Esophagus muscularis mucosa (tissue), 4 donors: Measurements from ENCODE around the gene HOXA11. TPM values are rescaled to one million over a fixed set of nuclear protein-coding genes. Genes with fewer than 3 reads are reported as not detected.

Experiments
- DNase-seq: peaks from one replicate; pipeline ENCODE4 v3.0.0-alpha.2; 2017; ENCODE audit errors: extremely low spot score
- H3K27ac ChIP-seq, 4 donors: fragments of 200-600 bp; sonication (generic); replicated peaks in 1 of 4; 1 replicate in 3 of 4; 2 replicates in 1 of 4; pipeline ENCODE4 v1.5.1; 2016 to 2019; ENCODE audit warnings: mild to moderate bottlenecking in 1 of 4
- H3K27me3 ChIP-seq, 4 donors: fragments of 200-600 bp; sonication (generic); one replicate each; pipeline versions ENCODE4 v1.5.1 to v1.6.0; 2016 to 2019
- H3K36me3 ChIP-seq, 4 donors: fragments of 200-600 bp; sonication (generic); one replicate each; pipeline ENCODE4 v1.5.1; 2016 to 2019
- H3K4me1 ChIP-seq, 4 donors: fragments of 200-600 bp; sonication (generic); one replicate each; pipeline ENCODE4 v1.5.1; 2016 to 2019
- H3K4me3 ChIP-seq, 4 donors: fragments of 200-600 bp; sonication (generic); 1 replicate in 2 of 4; 2 replicates in 2 of 4; pipeline ENCODE4 v1.5.1; 2016 to 2019; ENCODE audit warnings: mild to moderate bottlenecking in 4 of 4, moderate library complexity in 1 of 4
- H3K9me3 ChIP-seq, 4 donors: fragments of 200-600 bp; sonication (generic); 1 replicate in 3 of 4; 2 replicates in 1 of 4; pipeline ENCODE4 v1.5.1; 2016 to 2019
- CTCF ChIP-seq, 3 experiments: fragments of 200-600 bp in 2 of 3; fragments of 450-650 bp in 1 of 3; sonication (generic) in 2 of 3; IDR thresholded peaks; one replicate each; pipeline ENCODE4 v1.5.1; 2017 to 2019; ENCODE audit warnings: antibody characterized with exemption in 3 of 3, mild to moderate bottlenecking in 2 of 3, moderate library complexity in 1 of 3
- EP300 ChIP-seq: sonication (generic); formaldehyde crosslinking; IDR thresholded peaks from one replicate; pipeline ENCODE4 v1.6.1; 2017; ENCODE audit warnings: antibody characterized with exemption
- POLR2A ChIP-seq: fragments of 450-650 bp; IDR thresholded peaks from one replicate; pipeline ENCODE4 v1.6.1; 2017; ENCODE audit warnings: antibody characterized with exemption, moderate library complexity, mild to moderate bottlenecking, low read depth
- POLR2AphosphoS5 ChIP-seq, 2 donors: sonication (generic); formaldehyde crosslinking; IDR thresholded peaks; one replicate each; pipeline ENCODE4 v1.6.1; 2017; ENCODE audit warnings: antibody characterized with exemption in 2 of 2
- WGBS: methylation state at CpG from one replicate; pipeline ENCODE4 v1.1.5; 2018; 5-methylcytosine and 5-hydroxymethylcytosine counted together
- intact Hi-C: fragments of 100-400 bp; cut with DNase I; formaldehyde crosslinking; loops from one replicate; pipeline ENCODE4 v1.15.1; 2023
- total RNA-seq, 4 donors: library from RNA; depleted of rRNA; stranded (reverse); fragments of >200 nt; gene quantifications; one replicate each; pipeline versions ENCODE4 v1.1.0 to v1.2.1, GENCODE V29; 2016

HOXA11 gene
- total RNA-seq, 4 donors from 2014 or later = not detected

DNA sequence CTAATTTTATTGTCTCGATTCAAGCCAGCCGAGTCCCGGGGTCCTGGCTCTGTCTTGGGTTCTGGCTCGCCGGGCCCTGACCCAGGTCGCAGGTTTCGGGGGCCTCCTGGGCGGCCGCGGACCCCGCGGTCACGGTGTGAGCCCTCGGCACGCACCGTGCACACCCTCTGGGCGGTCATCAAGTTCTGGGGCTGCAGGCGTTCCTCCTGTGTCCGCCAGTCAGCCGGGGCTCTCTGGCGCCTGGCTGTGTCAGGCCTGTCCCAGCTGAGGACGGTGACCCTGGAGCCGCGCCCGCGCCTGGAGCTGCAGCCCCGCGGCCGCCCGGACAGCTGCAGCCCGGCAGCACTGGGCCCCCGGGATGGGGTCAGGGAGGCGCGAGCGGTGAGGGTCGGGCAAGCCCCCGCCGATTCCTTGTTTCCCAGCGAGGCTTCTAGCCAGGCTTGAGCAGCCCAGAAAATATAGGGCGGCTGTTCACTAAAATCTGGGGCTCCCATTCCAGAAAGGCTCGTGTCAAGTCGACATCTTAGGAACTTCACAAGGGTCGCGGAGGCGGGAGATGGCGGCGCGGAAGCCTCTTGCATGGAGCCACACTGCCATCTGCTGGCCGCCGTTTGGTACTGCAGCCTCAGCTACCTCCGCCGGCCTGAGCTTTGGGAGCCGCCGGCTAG is 24.4 kb downstream of the HOXA11 start:
- H3K4me3 ChIP-seq = peak overlapping the region; percentile 54 to 59 (median 56)
- H3K36me3 ChIP-seq = no peaks in the 10 kb centered on the region
- peaks cover 20 to 100% (median 91%) of the 10 kb centered on the region in 4 donors for H3K27me3 ChIP-seq
- TF ChIP-seq EP300 (no peak), POLR2AphosphoS5 (IDR thresholded peaks at IDR 0.05) (peak in 1 of 2 donors; percentile 49), POLR2A (no peak), CTCF (IDR thresholded peaks at IDR 0.05) (peak; percentile 97 to 100 (median 99))
- 7% methylated on average over 31 of the region's 54 CpGs for WGBS
- intact Hi-C loops = loop anchor here (5.0 kb wide), 1 partner anchor 793 kb away; no protein-coding TSS in a partner anchor
- peak; percentile 97 for DNase-seq
- no peak overlapping the region for H3K27ac ChIP-seq
- no peaks in the 10 kb centered on the region for H3K9me3 ChIP-seq
- H3K4me1 ChIP-seq = peaks cover 25 to 69% (median 50%) of the 10 kb centered on the region in 4 donors

GRCh38 chr7:27160145-27160545 is 24.9 kb downstream of the HOXA11 start:
- intact Hi-C loops = loop anchor here (5.0 kb wide), 1 partner anchor 793 kb away; no protein-coding TSS in a partner anchor
- Histone ChIP-seq H3K36me3 (no peaks in the 10 kb centered on the region), H3K4me3 (peak overlapping the region; percentile 54 to 59 (median 56)), H3K27me3 (peaks cover 16 to 100% (median 91%) of the 10 kb centered on the region in 4 donors), H3K9me3 (no peaks in the 10 kb centered on the region), H3K4me1 (peaks cover 30 to 69% (median 50%) of the 10 kb centered on the region in 4 donors), H3K27ac (no peak overlapping the region)
- WGBS = 55% methylated on average over 20 of the region's 23 CpGs
- TF ChIP-seq POLR2A (no peak), POLR2AphosphoS5 (IDR thresholded peaks at IDR 0.05) (no peak), CTCF (IDR thresholded peaks at IDR 0.05) (no peak), EP300 (no peak)
- DNase-seq = no peak

- no peaks in the 10 kb centered on the region for H3K36me3 ChIP-seq
- H3K27ac ChIP-seq = no peak overlapping the region
- H3K27me3 ChIP-seq = peaks cover 16 to 100% (median 91%) of the 10 kb centered on the region in 4 donors
- TF ChIP-seq CTCF (IDR thresholded peaks at IDR 0.05) = no peak
- TF ChIP-seq POLR2AphosphoS5 (IDR thresholded peaks at IDR 0.05) = no peak
- no peak for TF ChIP-seq POLR2A
- no peak for TF ChIP-seq EP300
- H3K4me3 ChIP-seq = no peak overlapping the region
- intact Hi-C loops = loop anchor here (5.0 to 10.0 kb wide), 3 partner anchors 792 to 1297 kb away; no protein-coding TSS in a partner anchor
- 64% methylated on average over 26 of the region's 27 CpGs for WGBS
- peaks cover 35 to 69% (median 50%) of the 10 kb centered on the region in 4 donors for H3K4me1 ChIP-seq
- H3K9me3 ChIP-seq = no peaks in the 10 kb centered on the region
- no peak for DNase-seq
These were observed 25.5 kb downstream of the HOXA11 start for GRCh38 chr7:27159266-27160144.

DNA sequence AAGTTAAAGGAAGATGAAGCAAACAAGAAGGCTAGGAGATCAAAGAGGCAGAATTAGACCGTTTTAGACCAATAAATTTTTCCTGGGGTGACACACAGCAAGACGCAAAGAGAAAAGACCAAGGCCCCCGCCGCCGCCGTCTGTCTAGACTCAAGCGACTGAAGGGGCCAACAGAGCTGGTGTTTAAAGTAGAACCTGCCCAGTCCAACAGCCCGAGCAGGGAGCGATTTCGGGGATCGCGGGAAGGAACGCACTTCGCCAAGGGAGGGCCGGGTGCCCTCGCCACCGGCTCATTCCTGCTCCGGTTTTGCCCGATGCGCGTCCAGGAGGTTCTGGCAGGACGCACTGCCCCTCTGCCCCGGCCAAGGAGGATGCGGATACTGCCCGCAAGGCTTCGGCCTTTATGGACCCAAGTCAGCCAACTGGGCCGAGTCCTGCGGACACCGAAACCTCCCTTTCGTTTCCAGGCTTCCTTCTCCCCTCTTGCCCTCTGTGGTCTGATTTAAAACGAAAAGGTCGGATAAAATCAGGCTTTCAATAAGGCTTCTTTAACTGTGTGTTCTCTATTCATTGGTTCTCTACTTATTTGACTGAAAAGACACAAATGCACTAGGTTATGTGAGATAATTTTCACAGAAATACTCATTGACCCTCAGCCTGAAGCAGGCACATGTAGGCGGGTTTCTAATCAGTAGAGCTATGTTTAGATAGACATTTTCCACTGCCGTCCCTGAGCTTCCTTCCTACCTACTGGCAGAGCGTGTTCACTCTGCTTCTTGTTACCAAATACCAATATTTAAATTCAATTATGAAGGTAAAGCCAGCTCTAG is 26.4 kb downstream of the HOXA11 start:
- no peaks in the 10 kb centered on the region for H3K9me3 ChIP-seq
- peaks cover 19 to 100% (median 91%) of the 10 kb centered on the region in 4 donors for H3K27me3 ChIP-seq
- no peaks in the 10 kb centered on the region for H3K36me3 ChIP-seq
- intact Hi-C loops = loop anchor here (5.0 to 10.0 kb wide), 2 partner anchors 1264 to 1296 kb away; no protein-coding TSS in a partner anchor
- H3K4me3 ChIP-seq = no peak overlapping the region
- no peak for TF ChIP-seq POLR2A
- TF ChIP-seq POLR2AphosphoS5 (IDR thresholded peaks at IDR 0.05) = peak in 1 of 2 donors; percentile 34
- no peak for DNase-seq
- no peak overlapping the region for H3K27ac ChIP-seq
- peaks cover 35 to 66% (median 49%) of the 10 kb centered on the region in 4 donors for H3K4me1 ChIP-seq
- 39% methylated on average over 27 of the region's 35 CpGs for WGBS
